Stimulated activated CD8-positive, alpha-beta memory T cell treated with anti-CD3 and anti-CD28 coated beads, Interleukin-12 subunit alpha, Interleukin-12 subunit beta, amount 100 ng/mL, for 4 hours (primary cell): Measurements from ENCODE around the gene PANX2.
"Not testable (repeated sequence)": the region's sequence is repeated elsewhere in the genome, so short reads cannot be mapped to it uniquely, and the experiment has no call there.

Experiments used
- DNase-seq: peaks from one replicate; pipeline ENCODE4 v3.0.0-alpha.2; 2020; ENCODE audit warnings: low read depth

PANX2 gene

DNA sequence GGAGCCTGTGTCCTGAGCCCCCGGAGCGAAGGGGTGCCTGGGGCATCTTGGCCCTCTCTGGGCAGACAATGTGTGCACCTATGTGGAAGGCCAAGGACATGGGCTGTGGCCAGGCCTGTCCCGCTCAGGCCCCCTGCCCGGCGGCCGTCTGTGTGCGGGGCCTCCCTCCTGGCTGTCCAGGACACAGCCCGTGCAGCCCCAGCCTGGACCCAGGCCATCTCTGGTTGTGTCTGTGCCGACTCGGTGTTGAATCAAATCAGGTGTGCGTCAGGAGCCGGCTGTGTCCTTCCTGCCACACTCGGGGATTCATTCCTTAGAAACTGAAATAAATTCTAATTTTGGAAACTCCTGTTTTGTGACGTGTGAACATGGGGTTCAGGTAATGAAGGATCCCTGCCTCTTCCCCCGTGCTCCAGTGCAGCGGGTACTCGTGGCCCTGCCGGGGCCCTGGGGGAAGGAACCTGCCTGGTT lies 28.8 kb downstream of the PANX2 start:
- no peak for DNase-seq

DNA sequence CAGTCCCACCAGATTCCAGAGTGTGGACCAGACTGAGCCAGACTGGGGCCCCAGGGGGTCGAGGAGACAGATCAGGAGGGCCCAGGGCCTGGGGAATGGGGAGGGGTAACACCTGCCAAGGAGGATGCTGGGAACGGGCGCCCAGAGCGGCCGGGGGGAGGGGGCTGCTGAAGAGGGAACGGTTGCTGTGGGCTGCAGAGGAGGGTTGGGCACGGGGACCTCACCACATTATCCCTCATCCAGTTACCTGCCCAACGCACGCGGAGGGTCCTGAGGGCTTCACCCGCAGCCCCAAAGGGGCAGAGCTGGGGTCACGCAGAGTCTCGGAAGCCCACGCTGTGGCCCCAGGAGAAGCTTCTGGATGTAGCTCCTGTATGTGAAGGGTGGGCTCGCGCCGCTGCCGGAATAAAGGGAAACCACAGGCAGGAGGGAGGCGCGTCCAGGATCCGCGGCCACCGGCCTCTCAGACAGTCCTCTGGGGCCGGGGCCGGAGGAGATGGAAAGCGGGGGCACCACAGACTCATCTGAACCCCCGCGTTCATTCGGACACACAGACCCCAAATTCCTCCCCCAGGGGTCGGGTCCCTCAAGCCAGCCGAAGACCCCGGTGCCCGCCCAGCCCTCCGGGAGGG lies 29.4 kb downstream of the PANX2 start:
- DNase-seq = no peak

DNA sequence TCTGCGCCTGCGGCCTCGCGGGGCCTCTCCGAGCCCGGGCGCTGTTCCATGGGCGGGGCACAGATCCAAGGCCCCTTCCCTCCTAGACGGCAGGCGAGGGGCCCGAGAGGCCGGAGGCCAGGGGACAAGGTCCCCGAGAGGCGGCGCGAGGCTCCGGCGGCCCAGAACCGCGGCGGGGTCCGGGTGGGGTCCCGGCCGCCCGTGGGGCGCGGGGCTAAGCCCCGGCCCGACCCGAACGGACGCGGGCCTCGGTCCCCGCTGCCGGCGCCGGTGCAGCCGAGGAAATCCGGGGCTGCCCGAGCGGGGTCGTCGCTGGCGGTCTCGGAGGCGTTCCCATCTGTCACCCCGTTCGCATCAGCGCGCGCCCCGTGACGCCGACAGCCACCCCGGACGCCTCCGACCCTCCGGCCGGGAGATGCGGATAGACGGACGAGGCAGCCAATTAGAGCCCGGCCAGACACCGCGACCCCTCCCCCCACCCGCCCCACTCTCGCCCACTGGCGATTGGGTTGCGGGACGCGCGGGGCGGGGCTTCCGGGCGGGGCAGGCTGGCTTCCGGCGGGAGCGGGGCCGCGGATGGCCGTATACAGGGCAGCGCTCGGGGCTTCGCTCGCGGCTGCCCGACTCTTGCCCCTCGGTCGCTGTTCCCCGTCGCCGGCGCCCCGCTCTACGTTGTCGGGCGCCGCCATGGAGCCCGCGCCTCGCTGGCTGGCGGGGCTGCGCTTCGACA lies 30.1 kb downstream of the PANX2 start, which contains the start of gene SELENOO:
SELENOO (plus strand) TSS at position 551 of the 730 bp plus-strand sequence; CDS start at position 577, 26 bp downstream.
- peak; percentile 82 for DNase-seq

DNA sequence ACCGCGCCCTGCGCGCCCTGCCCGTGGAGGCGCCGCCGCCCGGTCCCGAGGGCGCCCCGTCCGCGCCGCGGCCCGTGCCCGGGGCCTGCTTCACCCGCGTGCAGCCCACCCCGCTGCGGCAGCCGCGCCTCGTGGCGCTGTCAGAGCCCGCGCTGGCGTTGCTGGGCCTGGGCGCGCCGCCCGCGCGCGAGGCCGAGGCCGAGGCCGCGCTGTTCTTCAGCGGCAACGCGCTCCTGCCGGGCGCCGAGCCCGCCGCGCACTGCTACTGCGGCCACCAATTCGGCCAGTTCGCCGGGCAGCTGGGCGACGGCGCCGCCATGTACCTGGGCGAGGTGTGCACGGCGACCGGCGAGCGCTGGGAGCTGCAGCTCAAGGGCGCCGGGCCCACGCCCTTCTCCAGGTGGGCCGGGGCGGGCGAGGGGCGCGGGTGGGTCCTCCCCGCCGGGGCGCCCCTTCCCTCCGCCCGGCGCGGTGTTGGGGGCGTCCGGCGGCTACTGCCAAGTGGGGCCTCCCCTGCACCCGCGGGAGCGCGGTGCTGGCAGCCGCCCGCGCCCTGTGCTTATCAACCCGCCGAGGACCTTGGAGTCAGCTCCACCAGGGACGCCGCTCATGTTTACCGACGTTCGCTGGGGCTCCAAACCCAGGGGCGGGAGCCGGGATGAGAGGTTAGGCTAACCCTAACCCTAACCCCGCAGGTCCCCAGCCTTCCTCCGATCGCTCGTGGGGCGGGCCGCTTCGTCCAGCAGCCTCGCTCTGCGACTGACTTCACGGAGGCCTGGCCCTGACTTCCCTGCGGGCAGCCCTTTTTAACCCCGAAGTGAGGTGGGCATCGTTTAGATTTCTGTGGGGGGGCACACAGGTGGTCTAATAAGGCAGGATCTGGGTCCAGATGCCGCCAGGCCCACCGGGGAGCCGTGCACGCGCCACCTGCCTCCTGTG lies 30.9 kb downstream of the PANX2 start:
- DNase-seq = no peak

DNA sequence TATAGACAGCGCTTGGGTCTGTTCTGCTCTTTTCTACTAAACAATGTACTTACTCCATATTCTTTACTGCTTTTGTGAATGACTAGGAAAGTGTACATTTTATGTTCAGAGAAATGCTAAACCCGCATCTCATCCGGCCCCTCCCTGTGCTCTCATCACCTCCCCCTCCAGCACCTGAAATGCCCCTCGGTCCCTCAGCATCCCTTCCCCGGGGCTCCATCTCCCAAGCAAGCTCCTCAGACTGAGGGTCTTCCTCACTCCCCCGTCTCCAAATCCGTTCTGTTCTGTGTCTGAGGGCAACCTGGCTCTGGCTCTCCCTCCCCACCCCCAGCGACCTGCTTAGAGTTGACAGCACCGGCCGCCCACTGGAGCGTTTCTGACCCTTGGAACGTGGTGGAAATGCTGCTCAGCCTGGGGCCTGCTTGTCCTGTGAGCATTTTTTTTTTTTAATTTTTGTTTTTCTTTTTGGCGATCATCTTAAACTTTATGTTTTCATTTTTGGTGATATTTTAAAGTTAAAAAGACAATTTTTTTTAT lies 31.7 kb downstream of the PANX2 start:
- no peak for DNase-seq

DNA sequence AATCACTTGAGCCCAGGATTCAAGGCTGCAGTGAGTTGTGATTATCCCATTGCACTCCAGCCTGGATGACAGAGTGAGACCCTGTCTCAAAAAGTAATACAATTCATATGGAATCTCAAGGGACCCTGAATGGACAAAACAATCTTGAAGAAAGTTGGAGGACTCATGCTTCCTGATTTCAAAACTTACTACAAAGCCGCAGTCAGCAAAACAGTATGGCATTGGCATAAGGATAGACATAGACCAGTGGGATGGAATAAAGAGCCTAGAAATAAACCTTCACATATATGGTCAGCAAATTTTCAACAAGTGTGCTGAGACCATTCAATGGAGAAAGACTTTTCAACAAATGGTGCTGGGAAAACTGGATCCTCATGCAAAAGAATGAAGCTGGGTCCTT lies 32.8 kb downstream of the PANX2 start:
- no peak for DNase-seq

DNA sequence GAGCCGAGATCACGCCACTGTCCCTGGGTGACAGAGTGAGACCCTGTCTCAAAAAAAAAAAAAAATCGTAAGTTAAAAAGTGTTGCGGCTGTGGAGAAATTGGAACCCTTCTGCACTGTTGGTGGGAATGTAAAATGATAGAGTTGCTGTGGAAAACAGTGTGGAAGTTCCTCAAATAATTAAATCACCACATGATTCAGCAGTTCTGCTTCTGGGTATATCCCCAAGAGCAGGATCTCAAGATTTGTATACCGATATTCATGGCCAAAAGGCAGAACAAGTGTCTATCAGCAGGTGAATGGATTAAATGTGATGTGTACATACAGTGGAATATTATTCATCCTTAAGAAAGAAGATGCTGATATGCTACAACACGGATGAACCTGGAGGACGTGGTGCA lies 34.0 kb downstream of the PANX2 start:
- DNase-seq = no peak

DNA sequence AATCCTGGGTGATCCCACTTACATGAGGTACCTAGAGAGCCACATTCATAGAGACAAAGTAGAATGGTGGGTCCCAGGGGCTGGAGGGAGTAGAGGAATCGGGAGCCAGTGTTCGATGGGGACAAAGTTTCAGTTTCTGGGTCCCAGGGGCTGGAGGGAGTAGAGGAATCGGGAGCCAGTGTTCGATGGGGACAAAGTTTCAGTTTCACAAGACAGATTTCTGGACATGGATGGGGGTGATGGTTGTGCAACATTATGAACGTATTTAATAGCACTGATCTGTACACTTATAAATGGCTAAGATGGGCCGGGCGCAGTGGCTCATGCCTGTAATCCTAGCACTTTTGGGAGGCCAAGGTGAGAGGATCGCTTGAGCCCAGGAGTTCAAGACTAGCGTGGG lies 34.5 kb downstream of the PANX2 start:
- DNase-seq = not testable (repeated sequence)

DNA sequence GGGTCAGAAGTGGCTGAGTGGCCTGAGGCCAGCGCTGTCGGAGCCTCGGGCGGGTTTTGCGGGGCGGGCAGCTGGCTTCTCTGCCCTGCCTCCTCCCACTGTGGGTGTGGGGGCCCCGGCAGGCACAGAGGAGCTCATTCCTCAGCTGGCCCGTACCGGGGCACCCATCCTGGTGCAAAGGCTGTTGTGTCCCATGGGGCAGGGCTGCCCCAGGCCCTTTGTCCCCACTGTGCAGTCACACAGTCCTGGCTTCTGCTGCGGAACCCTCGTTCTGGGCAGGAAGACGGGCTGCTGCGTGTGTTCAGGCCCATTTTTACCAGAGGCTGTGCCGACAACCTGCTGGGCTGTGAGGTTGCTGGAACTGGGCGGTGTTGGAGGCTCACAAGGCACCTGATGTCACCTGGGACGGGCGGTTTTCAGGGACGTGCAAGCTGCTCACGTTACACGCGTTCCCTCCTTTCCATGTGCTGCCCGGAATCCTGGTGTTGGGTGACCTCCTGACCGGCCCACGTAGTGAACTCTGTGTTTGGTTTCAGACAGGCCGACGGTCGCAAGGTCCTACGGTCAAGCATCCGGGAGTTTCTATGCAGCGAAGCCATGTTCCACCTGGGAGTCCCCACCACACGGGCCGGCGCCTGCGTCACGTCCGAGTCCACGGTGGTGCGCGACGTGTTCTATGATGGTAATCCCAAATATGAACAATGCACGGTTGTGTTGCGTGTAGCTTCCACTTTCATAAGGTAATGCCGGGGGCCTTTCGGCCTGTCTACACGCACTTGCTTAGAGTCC lies 35.4 kb downstream of the PANX2 start:
- no peak for DNase-seq

DNA sequence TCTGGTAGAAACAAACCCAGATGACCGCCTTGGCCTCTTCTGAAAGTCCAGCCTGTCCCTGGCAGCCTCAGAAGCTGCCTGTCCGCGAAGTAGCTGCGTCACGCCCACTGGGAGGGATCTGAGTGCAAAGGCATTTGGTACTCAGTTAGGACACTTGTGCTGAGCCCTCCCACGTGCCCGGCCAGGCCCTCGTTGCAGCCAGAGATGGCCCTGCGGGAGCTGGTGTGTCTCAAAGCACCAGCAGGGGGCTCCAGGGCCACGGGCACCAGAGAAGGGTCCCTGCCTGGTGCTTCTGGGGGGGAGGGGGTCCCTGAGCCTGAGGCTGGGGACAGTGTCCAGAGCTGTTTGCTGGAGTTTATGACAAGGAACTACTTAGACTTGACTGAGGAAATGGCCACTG lies 36.1 kb downstream of the PANX2 start:
- no peak for DNase-seq

DNA sequence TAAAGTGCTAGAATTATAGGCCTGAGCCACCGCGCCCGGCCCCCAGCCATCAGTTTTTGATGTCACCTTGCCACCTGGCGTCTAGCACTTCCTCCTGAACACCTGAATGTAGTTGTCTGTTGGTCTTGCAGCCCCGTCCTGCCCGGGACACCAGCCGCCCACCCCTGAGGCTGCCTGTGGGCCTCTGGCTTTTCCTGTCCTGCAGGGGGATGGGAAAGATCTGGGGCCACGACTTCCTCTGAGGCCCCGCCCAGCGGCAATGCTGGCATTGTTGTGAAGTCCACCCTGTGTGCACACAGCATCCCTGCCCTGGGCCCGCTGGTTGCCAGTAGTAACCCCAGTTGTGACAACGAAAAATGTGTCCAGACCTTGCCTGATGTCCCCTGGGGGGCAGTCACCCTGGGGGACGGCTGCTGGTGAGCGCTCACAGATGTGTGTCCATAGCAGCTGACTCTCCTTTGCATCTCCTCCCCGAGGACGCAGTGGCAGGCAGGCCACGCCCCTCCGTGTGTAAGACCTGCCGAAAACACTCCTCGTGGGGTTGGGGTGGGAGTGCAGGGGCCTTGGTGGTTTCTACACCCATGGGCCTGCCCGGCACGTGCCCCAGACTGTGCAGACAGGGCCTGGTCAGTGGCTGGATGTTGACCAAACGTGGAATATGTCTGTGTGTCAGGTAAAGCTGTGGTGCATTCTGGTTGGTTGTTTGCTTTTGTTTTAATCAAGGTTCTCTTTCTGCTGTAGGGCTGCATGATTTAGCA lies 37.0 kb downstream of the PANX2 start:
- DNase-seq = no peak

DNA sequence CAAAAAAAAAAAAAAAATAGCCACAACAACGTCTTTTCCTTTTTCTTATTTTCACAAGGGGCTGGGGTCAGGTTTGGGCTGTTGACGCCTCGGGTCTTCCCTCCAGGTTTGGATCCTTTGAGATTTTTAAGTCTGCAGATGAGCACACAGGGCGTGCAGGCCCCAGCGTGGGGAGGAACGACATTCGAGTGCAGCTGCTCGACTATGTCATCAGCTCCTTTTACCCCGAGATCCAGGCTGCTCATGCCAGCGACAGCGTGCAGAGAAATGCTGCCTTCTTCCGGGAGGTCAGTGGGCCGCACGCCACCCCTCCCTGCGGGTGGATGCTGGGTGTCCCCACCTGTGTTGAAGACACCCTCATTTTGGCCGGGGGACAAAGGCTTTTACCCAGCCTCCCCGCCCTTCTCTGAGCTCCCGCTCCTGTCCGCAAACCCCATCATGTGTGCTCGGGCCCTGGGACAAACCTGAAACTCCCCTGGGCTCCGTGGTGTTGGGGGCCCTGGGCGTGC lies 38.0 kb downstream of the PANX2 start:
- DNase-seq = no peak

DNA sequence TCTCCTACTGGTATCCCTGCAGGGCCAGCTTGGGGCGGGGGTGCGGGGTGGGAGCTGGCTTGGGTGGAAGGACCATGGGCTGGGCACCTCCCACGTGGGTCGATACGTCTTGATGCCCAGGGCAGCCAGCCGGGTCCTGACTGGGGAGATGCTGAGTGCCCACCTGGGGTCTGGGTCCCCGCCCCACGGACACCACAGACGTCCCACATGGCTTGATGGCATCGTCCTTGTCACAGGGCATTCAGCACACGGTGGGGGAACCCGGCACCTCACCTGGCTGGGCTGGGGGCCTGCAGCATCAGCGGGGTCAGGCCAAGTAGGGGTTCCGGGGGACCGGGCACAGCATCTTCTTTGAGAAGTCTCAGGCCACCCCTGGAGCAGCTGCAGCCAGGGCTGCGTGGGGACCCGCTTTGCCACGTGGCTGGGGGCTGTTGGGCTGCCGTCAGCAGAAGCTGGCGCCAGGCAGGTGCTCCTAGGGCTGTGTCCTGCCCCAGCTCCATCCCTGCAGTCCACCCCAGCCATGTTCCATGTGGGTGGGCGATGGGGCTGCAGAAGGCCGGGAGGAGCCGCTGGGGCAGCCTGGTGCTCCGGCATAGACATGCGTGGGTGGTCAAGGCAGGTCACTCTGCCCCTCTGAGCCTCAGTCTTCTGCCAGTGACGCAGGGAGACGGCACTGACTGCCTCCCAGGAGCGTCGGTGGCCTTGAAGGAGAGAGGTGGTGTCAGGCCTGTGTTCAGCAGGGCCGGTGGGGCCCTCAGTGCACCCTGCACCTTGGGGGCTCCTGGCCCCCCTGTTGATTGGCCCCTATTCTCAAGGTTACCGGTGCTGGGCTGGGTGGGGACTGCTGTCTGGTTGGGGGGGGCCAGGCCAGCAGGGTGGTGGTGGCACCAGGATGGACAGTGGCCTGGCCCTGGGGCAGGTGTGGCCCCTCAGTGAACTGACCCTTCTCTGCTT lies 38.7 kb downstream of the PANX2 start:
- no peak for DNase-seq

DNA sequence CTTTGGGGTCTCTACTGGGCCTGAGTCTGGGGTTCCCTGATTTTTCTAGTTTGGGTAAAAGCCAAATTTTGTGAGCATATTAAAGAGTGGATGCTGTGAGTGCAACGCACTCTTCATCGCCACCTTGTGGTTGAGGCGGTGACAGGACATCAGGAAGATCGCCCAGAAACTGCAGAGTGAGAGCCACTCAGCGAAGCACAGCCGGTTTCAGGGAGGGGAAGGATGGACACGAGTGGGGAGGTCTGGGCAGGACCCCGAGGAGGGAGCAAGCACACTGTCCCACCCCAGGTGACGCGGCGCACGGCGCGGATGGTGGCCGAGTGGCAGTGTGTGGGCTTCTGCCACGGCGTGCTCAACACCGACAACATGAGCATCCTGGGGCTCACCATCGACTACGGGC lies 39.4 kb downstream of the PANX2 start:
- no peak for DNase-seq

DNA sequence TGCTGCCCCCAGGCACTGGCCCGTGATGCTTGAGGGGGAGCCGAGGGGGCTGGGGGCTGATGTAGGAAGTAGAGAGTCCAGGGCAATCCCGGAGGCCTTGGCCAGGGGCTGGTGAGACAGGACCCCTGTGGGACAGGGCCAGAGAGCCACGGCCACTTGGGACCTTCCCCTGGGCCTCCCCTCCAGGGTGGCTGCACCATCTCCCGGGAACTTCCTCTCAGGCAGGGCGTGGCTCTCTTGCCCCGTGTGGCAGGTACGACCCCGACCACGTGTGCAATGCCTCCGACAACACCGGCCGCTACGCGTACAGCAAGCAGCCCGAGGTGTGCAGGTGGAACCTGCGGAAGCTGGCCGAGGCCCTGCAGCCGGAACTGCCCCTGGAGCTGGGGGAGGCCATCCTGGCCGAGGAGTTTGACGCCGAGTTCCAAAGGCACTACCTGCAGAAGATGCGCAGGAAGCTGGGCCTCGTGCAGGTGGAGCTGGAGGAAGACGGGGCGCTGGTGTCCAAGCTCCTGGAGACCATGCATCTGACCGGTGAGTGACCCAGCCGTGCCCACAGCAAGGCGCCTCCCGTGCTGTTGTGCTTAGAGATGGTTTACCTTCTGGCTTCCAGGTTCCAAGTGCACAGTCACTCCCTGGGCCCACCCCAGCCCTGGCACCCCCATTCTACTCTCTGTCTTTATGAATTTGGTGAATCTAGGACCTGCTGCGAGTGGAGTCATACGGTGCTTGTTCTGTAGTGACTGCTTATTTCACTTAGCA lies 40.0 kb downstream of the PANX2 start:
- DNase-seq = no peak

DNA sequence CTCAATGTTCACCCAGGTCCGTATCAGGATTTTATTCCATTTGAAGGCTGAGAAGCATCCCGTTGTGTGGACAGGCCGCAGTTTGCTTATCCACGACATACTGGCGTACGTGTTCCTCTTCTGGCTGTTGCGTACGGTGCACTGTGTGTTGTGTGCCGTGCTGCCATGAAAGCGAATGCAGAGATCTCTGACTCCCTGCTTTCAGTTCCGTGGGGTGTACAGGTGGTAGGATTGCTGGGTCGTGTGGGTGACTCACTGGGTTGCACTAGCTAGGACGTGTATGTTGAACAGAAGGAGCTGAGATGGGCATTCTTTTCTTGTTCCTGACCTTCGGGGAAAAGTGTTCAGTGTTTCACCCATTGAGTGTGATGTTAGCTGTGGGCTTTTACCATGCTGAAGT lies 40.6 kb downstream of the PANX2 start:
- DNase-seq = no peak

DNA sequence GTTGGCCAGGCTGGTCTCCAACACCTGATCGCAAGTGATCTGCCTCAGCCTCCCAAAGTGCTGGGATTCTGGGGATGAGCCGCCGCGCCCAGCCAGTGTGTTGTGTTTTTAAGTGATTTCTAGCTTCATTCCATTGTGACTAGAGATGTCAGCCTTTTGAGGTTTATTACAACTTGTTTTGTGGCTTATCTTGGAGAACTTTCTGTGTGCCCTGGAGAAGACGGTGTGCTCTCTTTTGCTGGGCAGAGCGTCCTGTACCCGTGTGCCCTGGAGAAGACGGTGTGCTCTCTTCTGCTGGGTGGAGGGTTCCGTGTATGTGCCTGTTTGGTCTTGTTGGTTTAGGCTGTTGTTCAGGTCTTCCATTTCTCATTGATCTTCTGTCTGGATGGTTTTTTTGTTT lies 42.7 kb downstream of the PANX2 start:
- no peak for DNase-seq

DNA sequence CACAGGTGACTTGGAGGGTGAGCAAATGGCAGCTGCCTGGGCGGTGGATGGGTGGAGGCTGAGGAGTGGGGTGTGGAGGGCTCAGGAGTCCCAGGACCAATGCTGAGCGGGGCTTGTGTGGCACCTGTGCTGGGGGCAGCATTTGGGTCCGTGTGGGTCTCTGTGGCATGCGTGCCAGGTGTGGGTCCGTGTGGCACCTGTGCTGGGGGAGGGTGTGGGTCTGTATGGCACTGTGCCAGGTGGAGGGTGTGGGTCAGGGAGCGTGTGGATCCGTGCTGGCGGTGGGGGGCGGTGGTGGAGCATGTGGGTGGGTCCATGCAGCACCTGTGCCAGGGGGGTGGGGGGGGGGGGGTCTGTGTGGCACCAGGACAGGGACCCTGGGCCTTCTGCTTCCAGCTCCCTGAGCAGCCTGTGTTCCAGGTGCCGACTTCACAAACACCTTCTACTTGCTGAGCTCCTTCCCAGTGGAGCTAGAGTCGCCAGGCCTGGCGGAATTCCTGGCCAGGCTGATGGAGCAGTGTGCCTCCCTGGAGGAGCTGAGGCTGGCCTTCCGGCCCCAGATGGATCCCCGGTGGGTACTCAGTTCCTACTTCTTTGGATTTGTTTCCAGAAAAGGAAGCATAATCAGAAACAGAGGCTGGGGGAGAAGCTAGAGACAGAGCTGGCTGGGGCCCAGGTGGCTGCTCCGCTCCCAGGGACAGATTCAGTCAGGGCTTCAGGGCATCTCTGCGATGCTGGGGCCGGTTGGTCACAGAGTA lies 44.9 kb downstream of the PANX2 start:
- no peak for DNase-seq
